HG03103 (cell line): ENCODE data around the gene EIF6.
A peak's percentile ranks its signal among the peaks of the same experiment; 100 is the strongest.
"Not testable (repeated sequence)": the region's sequence is repeated elsewhere in the genome, so short reads cannot be mapped to it uniquely, and the experiment has no call there.

Source experiments
- ATAC-seq: cut with Tn5 transposase; IDR thresholded peaks from one replicate; pipeline ENCODE4 v1.9.1; 2021; ENCODE audit warnings: low read depth; ENCODE audit not compliant: unreplicated experiment

EIF6 gene

GRCh38 chr20:35284267-35284991, at the start of gene EIF6:
Gene EIF6, minus strand, starts transcription at chr20:35284772. Its CDS starts 285 bp downstream, at chr20:35284487.
- peak; percentile 53 for ATAC-seq

- ATAC-seq: no peak
Observed at GRCh38 chr20:35333606-35334005, 49.0 kb upstream of the EIF6 start.

- no peak for ATAC-seq
Observed at GRCh38 chr20:35332540-35333200, 48.1 kb upstream of the EIF6 start.

- ATAC-seq: no peak
Observed at GRCh38 chr20:35329435-35330139, 45.0 kb upstream of the EIF6 start.

- ATAC-seq: no peak
Observed at GRCh38 chr20:35328689-35329088, 44.1 kb upstream of the EIF6 start.

GRCh38 chr20:35328095-35328685, 43.6 kb upstream of the EIF6 start:
- ATAC-seq: no peak

- no peak for ATAC-seq
Observed at GRCh38 chr20:35327074-35327976, 42.8 kb upstream of the EIF6 start.

- no peak for ATAC-seq
Observed at GRCh38 chr20:35326740-35327073, 42.1 kb upstream of the EIF6 start.

- ATAC-seq: no peak
Observed at GRCh38 chr20:35326021-35326739, 41.6 kb upstream of the EIF6 start.

GRCh38 chr20:35325401-35325800, 40.8 kb upstream of the EIF6 start:
- no peak for ATAC-seq

- ATAC-seq: no peak
Observed at GRCh38 chr20:35320396-35321126, 36.0 kb upstream of the EIF6 start.

- no peak for ATAC-seq
Observed at GRCh38 chr20:35319871-35320197, 35.3 kb upstream of the EIF6 start.

GRCh38 chr20:35319192-35319870, 34.8 kb upstream of the EIF6 start:
- ATAC-seq: no peak

- ATAC-seq: no peak
Observed at GRCh38 chr20:35318502-35319157, 34.1 kb upstream of the EIF6 start.

- ATAC-seq: no peak
Observed at GRCh38 chr20:35317416-35318210, 33.0 kb upstream of the EIF6 start.

- ATAC-seq: no peak
Observed at GRCh38 chr20:35316086-35316485, 31.5 kb upstream of the EIF6 start.

- ATAC-seq: not testable (repeated sequence)
Observed at GRCh38 chr20:35315632-35316020, 31.1 kb upstream of the EIF6 start.
